CD8-positive, alpha-beta memory T cell (primary cell): ENCODE measurements around the gene ZNF385B. TPM values are rescaled to one million over a fixed set of nuclear protein-coding genes. Genes with fewer than 3 reads are reported as not detected.

Experiments used
- CTCF ChIA-PET: fragments of 350-600 bp; sonication (Branson Sonifier 250); formaldehyde crosslinking; loops from one replicate; lab custom pipeline; 2021; ENCODE audit warnings: antibody characterized with exemption; lab: Charles Lee
- POLR2A ChIA-PET: fragments of 350-600 bp; sonication (Branson Sonifier 250); formaldehyde crosslinking; loops from one replicate; lab custom pipeline; 2021; ENCODE audit warnings: antibody characterized with exemption; lab: Charles Lee
- DNase-seq, 5 donors: peaks; one replicate each; pipeline versions ENCODE4 v3.0.0 to v3.0.0-alpha.2; 2020 to 2022; ENCODE audit warnings: mixed read lengths in 1 of 5
- H3K27ac ChIP-seq: one replicate; pipeline ENCODE4 v1.7.0; 2013; ENCODE audit warnings: low read depth, mild to moderate bottlenecking, low read length, moderate library complexity
- H3K27me3 ChIP-seq: 2 replicates; pipeline ENCODE4 v1.7.0; 2013; ENCODE audit warnings: low read length, mild to moderate bottlenecking; ENCODE audit not compliant: insufficient read depth, poor library complexity, severe bottlenecking
- H3K36me3 ChIP-seq: 2 replicates; pipeline ENCODE4 v1.7.0; 2013; ENCODE audit warnings: mild to moderate bottlenecking, low read length, moderate library complexity; ENCODE audit not compliant: insufficient read depth
- H3K4me1 ChIP-seq: 2 replicates; pipeline ENCODE4 v1.7.0; 2013; ENCODE audit warnings: mild to moderate bottlenecking, low read length, moderate library complexity; ENCODE audit not compliant: insufficient read depth
- H3K4me3 ChIP-seq: 2 replicates; pipeline ENCODE4 v1.7.0; 2013; ENCODE audit warnings: mild to moderate bottlenecking, low read length
- H3K9me3 ChIP-seq: 2 replicates; pipeline ENCODE4 v1.7.0; 2013; ENCODE audit warnings: mild to moderate bottlenecking, low read length
- H3K27ac Mint-ChIP-seq, 8 donors: one replicate each; pipeline ENCODE4 v1.8.0; 2020 to 2021; ENCODE audit warnings: mixed read lengths in 8 of 8, mild to moderate bottlenecking in 6 of 8, inconsistent platforms in 3 of 8, moderate library complexity in 3 of 8
- H3K27me3 Mint-ChIP-seq, 2 donors: one replicate each; pipeline ENCODE4 v1.8.0; 2020 to 2021; ENCODE audit warnings: mixed read lengths in 2 of 2, mild to moderate bottlenecking in 1 of 2, moderate library complexity in 1 of 2
- H3K36me3 Mint-ChIP-seq, 3 donors: one replicate each; pipeline ENCODE4 v1.8.0; 2020 to 2021; ENCODE audit warnings: mixed read lengths in 3 of 3, inconsistent platforms in 1 of 3, mild to moderate bottlenecking in 1 of 3
- H3K4me1 Mint-ChIP-seq, 3 donors: one replicate each; pipeline ENCODE4 v1.8.0; 2020 to 2021; ENCODE audit warnings: mixed read lengths in 3 of 3, inconsistent platforms in 1 of 3, mild to moderate bottlenecking in 1 of 3
- H3K4me3 Mint-ChIP-seq, 7 donors: one replicate each; pipeline ENCODE4 v1.8.0; 2020 to 2021; ENCODE audit warnings: mixed read lengths in 7 of 7, mild to moderate bottlenecking in 6 of 7, moderate library complexity in 4 of 7, inconsistent platforms in 2 of 7
- H3K9me3 Mint-ChIP-seq, 5 donors: one replicate each; pipeline ENCODE4 v1.8.0; 2020 to 2022; ENCODE audit warnings: mixed read lengths in 5 of 5, mild to moderate bottlenecking in 3 of 5, moderate library complexity in 2 of 5, inconsistent platforms in 1 of 5
- polyA plus RNA-seq: library from polyadenylated mRNA; unstranded; fragments of 300-500 nt; fragmentation: Illumina TruSeq; gene quantifications from one replicate; pipeline ENCODE4 v1.2.3, GENCODE V29; 2021
- total RNA-seq, 2 experiments: library from RNA; stranded (reverse); gene quantifications; one replicate each; pipeline ENCODE4 v1.2.3, GENCODE V29; 2021

The ZNF385B gene
- total and polyA plus RNA-seq, 3 experiments from 2014 or later = not detected

DNA sequence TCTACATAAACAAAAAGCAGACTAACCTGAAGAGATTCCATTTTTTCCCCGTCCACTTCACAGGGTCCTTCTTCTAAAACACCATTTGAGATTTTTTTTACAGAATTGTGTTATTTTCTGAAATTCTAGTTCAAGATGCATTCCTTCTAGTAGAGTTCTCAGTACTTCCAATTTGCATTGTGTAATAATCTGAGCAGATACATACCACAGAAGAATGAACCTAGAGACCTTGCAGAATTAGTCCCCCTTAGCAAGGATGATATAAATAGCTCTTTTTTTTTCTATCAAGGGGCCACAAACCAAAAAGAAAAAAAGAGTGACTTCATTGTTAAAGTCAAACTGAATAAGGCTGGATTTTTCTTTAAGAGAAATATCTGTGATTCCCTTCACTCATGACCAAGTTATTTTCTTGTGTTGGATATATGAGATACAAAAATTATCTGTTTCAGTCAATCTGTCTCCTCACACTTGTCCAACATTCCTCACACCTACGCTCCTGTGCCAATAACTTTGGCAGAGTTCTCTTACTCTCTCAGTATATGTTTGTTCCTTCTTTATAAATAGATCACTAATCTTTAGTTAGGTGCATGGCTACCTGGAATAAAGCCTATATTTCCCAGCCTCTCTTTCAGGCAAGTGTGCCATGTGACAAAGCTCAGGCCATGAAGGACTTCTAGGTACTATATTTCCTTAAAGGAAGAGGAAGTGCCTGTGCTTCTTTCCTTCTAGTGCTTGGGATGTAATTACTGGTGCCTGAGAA is 183.5 kb downstream of the ZNF385B start:
- ChIA-PET POLR2A (no interaction called here), CTCF (no interaction called here)
- DNase-seq = no peak
- H3K4me3 Mint-ChIP-seq = no peak overlapping the region
- no peaks in the 10 kb centered on the region for H3K4me1 Mint-ChIP-seq
- Histone ChIP-seq H3K4me3 (no peak overlapping the region), H3K27me3 (no peaks in the 10 kb centered on the region), H3K36me3 (no peaks in the 10 kb centered on the region), H3K27ac (no peak overlapping the region), H3K4me1 (no peaks in the 10 kb centered on the region), H3K9me3 (no peaks in the 10 kb centered on the region)
- peaks cover 0 to 5% (median 0%) of the 10 kb centered on the region in 5 donors for H3K9me3 Mint-ChIP-seq
- H3K36me3 Mint-ChIP-seq = no peaks in the 10 kb centered on the region
- H3K27me3 Mint-ChIP-seq = no peaks in the 10 kb centered on the region
- peak overlapping the region in 1 of 8 donors; percentile 39 for H3K27ac Mint-ChIP-seq

DNA sequence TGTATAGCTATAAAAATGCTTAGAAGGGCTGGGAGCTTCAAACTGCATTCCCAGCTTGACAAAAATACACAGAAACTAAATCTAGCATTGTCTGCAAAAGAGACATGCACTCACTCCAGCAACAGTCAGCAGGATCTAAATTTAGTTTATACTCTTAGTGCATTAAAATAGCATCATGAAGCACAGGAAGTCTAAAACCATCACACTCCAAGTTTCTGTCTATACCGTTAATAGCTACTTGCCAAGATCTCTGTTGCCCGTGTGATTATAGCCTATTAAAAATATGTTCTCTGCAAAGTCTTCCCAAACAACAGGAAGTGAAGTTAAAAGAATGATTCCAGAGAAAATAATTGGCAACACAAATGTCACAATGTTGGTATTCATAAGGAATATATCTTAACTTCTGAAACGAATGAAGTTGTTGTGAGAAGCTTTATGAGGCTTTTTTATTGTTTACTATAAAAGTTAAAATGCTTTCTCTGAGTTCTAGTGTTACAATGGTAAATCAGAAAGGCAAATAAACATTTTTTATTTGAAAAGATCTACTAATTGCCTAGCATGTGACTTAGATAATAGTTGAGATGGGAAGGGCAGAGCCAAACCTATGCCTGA is 184.2 kb downstream of the ZNF385B start:
- ChIA-PET POLR2A (no interaction called here), CTCF (no interaction called here)
- no peaks in the 10 kb centered on the region for H3K36me3 Mint-ChIP-seq
- DNase-seq = no peak
- H3K27me3 ChIP-seq = no peaks in the 10 kb centered on the region
- H3K4me1 ChIP-seq = no peaks in the 10 kb centered on the region
- H3K9me3 Mint-ChIP-seq = peaks cover 0 to 5% (median 0%) of the 10 kb centered on the region in 5 donors
- H3K36me3 ChIP-seq = no peaks in the 10 kb centered on the region
- H3K4me3 ChIP-seq = no peak overlapping the region
- no peak overlapping the region for H3K27ac ChIP-seq
- H3K27ac Mint-ChIP-seq = no peak overlapping the region
- H3K27me3 Mint-ChIP-seq = no peaks in the 10 kb centered on the region
- no peaks in the 10 kb centered on the region for H3K4me1 Mint-ChIP-seq
- H3K4me3 Mint-ChIP-seq = no peak overlapping the region
- no peaks in the 10 kb centered on the region for H3K9me3 ChIP-seq

DNA sequence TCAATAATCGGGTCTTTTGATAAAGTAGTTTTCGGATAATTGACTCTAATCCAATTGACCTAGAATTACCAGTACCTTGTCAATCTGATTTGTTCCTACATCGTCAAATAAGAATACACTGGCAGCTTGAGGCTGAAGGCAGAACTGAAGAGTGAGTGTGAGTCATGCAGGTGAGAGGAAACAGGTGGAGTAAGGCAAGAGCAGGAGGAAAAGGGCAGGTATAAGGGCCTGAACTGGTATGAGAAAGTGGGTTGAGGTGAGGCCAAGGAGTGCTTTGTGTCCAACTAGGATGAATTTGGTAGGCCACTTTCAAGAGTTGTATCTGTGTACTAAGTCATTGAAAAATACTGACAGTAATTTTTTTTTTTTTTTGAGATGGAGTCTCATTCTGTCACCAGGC is 186.0 kb downstream of the ZNF385B start:
- H3K27ac Mint-ChIP-seq = no peak overlapping the region
- H3K27ac ChIP-seq = no peak overlapping the region
- ChIA-PET POLR2A (no interaction called here), CTCF (no interaction called here)
- H3K4me1 ChIP-seq = no peaks in the 10 kb centered on the region
- H3K4me3 Mint-ChIP-seq = peak overlapping the region in 1 of 7 donors; percentile 52
- no peaks in the 10 kb centered on the region for H3K27me3 ChIP-seq
- no peak for DNase-seq
- peaks cover 0 to 5% (median 0%) of the 10 kb centered on the region in 5 donors for H3K9me3 Mint-ChIP-seq
- H3K4me1 Mint-ChIP-seq = no peaks in the 10 kb centered on the region
- H3K9me3 ChIP-seq = no peaks in the 10 kb centered on the region
- H3K4me3 ChIP-seq = no peak overlapping the region
- H3K36me3 Mint-ChIP-seq = no peaks in the 10 kb centered on the region
- no peaks in the 10 kb centered on the region for H3K36me3 ChIP-seq
- H3K27me3 Mint-ChIP-seq = no peaks in the 10 kb centered on the region

DNA sequence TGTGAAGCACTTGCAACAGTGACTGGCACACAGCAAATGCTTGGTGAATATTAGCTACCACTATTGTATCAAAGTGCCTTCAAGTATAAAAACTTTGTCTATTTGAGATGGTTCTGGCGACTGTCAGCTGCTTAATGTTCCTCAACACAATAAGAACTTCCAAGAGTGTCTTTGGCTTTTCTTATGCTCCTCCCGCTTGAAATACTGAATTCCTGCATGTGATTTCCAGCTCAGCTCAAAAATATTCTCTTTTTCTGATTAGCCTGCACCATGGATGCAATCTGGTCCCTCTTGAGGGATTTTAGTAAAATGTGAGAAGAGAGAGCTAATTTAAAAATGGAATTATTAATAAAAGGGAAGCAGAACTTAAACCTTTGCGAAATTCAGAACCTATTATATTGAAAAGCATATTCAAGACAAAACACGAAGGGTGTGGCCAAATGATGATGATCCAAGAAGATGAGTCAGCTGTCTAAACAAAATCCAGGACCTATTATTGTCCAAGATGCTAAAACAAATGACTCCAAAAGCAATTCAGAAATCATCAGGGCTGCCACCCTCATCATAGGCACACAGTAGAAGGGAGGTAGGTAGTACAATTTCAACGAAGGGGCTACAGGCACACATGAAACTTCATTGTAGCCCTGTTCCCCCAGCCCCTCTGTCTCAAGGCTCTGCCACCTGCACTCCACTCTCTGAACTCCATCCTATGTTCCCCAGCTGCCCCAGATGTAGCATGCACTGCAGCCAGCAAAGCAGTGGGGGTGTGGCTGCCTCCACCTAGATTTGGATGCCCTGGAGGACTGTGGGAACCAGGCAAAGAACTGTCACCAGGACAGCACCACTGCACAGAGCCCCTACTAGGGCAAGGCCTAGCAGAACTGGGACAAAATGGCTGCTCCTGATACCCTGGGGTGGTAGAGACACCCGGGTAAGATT is 190.1 kb downstream of the ZNF385B start:
- Histone ChIP-seq H3K36me3 (no peaks in the 10 kb centered on the region), H3K27ac (no peak overlapping the region), H3K27me3 (no peaks in the 10 kb centered on the region), H3K4me1 (no peaks in the 10 kb centered on the region), H3K9me3 (no peaks in the 10 kb centered on the region), H3K4me3 (no peak overlapping the region)
- no peaks in the 10 kb centered on the region for H3K27me3 Mint-ChIP-seq
- H3K27ac Mint-ChIP-seq = no peak overlapping the region
- DNase-seq = no peak
- H3K36me3 Mint-ChIP-seq = no peaks in the 10 kb centered on the region
- H3K4me1 Mint-ChIP-seq = no peaks in the 10 kb centered on the region
- peaks cover 0 to 7% (median 0%) of the 10 kb centered on the region in 5 donors for H3K9me3 Mint-ChIP-seq
- ChIA-PET POLR2A (no interaction called here), CTCF (no interaction called here)
- no peak overlapping the region for H3K4me3 Mint-ChIP-seq

DNA sequence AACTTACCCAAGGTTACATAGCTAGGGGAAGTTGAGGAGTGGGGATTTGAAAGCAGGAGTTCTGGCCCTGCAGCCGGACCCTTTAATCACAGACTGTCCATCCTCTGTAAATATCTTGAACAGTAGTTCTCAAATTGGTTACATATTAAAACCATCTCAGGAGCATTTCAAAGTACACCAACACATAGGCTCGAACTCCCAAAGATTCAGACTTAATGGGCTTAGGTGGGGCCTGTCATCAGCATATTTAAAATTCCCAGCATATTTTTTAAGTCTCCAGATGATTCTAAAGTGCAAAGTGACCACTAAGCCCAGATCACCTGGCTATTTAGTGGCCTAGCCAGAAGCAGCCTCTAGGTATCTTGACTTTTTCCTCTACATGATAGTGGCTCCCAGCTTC is 192.2 kb downstream of the ZNF385B start:
- H3K9me3 Mint-ChIP-seq = peaks cover 0 to 3% (median 0%) of the 10 kb centered on the region in 5 donors
- H3K36me3 Mint-ChIP-seq = no peaks in the 10 kb centered on the region
- H3K27me3 ChIP-seq = no peaks in the 10 kb centered on the region
- H3K36me3 ChIP-seq = no peaks in the 10 kb centered on the region
- H3K27me3 Mint-ChIP-seq = no peaks in the 10 kb centered on the region
- H3K27ac Mint-ChIP-seq = no peak overlapping the region
- H3K4me1 Mint-ChIP-seq = no peaks in the 10 kb centered on the region
- H3K4me3 Mint-ChIP-seq = no peak overlapping the region
- ChIA-PET POLR2A (no interaction called here), CTCF (no interaction called here)
- no peaks in the 10 kb centered on the region for H3K4me1 ChIP-seq
- H3K9me3 ChIP-seq = no peaks in the 10 kb centered on the region
- no peak overlapping the region for H3K27ac ChIP-seq
- DNase-seq = no peak
- H3K4me3 ChIP-seq = no peak overlapping the region

DNA sequence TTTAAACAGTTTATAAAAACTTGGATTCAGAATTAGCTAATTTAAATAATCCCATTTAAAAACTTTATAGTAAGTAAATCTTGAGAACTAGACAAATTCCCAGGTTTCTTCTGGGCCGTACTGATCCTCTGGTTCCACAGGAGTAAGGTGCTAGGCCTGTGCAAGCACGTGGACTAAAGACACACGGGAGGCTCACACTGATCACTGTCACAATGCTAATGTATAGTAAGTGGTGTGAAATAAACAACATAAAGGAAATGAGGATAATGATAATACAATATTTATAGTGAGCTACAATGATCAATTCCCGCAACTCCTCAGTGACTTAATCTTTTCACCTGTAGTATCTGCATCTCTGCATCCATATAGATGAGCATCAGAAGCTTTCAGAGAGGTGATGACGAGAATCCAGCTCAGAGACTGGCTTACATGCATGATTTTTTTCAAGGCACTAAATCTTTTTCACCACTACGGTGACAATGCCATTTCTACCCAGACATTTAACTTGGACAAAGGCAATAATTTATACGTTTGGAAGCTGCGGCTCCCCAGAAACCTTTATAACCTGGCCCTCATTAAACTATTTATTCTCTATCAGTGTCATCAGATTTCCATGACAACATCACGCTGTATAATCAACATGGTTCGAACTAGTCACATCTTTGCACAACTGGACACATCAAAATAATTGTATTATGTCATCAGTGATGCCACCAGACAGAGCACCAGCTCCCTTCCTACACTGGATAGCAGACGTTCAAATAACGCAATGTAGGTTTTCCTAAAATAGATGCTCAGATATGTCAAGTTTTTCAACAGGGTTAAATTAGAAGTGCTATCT is 196.2 kb downstream of the ZNF385B start:
- no peaks in the 10 kb centered on the region for H3K9me3 ChIP-seq
- Mint-ChIP-seq H3K4me1 (no peaks in the 10 kb centered on the region), H3K4me3 (no peak overlapping the region), H3K27ac (no peak overlapping the region), H3K36me3 (no peaks in the 10 kb centered on the region), H3K9me3 (peaks cover 0 to 2% (median 0%) of the 10 kb centered on the region in 5 donors), H3K27me3 (no peaks in the 10 kb centered on the region)
- CTCF ChIA-PET = no interaction called here
- H3K27ac ChIP-seq = no peak overlapping the region
- H3K4me3 ChIP-seq = no peak overlapping the region
- DNase-seq = no peak
- H3K4me1 ChIP-seq = no peaks in the 10 kb centered on the region
- POLR2A ChIA-PET = no interaction called here
- H3K36me3 ChIP-seq = no peaks in the 10 kb centered on the region
- H3K27me3 ChIP-seq = no peaks in the 10 kb centered on the region

DNA sequence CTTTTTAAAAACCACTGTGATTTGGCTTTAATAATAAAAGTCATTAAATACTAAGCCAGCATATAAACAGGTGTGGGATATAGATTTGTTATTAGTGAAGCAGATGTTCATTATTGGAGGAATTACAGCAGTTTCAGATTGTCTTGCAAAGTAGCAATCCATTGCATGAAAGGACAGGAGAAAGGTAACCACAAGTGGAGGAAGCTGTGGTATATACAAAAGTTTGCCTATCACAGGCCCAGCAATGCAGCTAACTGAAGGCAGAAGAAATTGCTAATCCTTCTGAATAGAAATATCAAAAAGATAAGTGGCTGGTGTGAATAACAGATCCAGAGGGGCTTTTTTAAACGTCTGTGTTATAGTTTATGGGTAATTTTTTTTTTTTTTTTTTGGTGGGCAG is 199.4 kb downstream of the ZNF385B start:
- Histone ChIP-seq H3K9me3 (no peaks in the 10 kb centered on the region), H3K4me1 (no peaks in the 10 kb centered on the region), H3K4me3 (no peak overlapping the region), H3K27me3 (no peaks in the 10 kb centered on the region), H3K36me3 (no peaks in the 10 kb centered on the region), H3K27ac (no peak overlapping the region)
- H3K36me3 Mint-ChIP-seq = no peaks in the 10 kb centered on the region
- no peak overlapping the region for H3K4me3 Mint-ChIP-seq
- no peak overlapping the region for H3K27ac Mint-ChIP-seq
- DNase-seq = no peak
- no peaks in the 10 kb centered on the region for H3K27me3 Mint-ChIP-seq
- CTCF ChIA-PET = no interaction called here
- POLR2A ChIA-PET = no interaction called here
- H3K4me1 Mint-ChIP-seq = no peaks in the 10 kb centered on the region
- no peaks in the 10 kb centered on the region for H3K9me3 Mint-ChIP-seq
